Ovary (tissue), 3 donors: ENCODE data around the gene SLC13A5.

Experiments used
- EP300 ChIP-seq: sonication (generic); formaldehyde crosslinking; IDR thresholded peaks from one replicate; pipeline ENCODE4 v1.6.1; 2017; ENCODE audit warnings: antibody characterized with exemption
- POLR2A ChIP-seq: fragments of 450-650 bp; IDR thresholded peaks from one replicate; pipeline ENCODE4 v1.6.1; 2017; ENCODE audit warnings: antibody characterized with exemption, mild to moderate bottlenecking, moderate library complexity
- TF ChIP-seq, protein P1 (sequence below), 3 donors: fragments of 450-650 bp in 2 of 3; fragments of 200-600 bp in 1 of 3; IDR thresholded peaks; one replicate each; pipeline versions ENCODE4 v1.5.1 to v1.8.0; 2016 to 2022; ENCODE audit warnings: antibody characterized with exemption in 3 of 3, mild to moderate bottlenecking in 1 of 3
- donor health status: DM: no; HTN: no; CAD: no.

DNA sequence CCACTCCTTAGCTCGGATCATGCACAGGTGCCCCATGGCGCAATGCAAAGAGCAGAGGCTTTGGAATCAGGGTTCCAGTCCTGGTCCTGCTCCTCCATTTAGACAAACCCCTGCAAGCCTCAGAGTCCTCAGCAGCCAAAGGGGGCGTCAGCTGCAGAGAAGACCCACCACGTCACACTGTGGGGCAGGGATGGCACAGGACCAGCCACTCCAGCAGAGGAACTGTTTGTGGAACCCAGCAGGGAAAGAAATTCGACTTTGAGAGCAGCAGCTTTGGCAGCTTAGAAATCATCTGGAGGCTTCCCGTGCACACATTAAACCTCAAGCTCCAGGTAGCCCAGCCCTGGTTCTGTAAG lies 36.4 kb downstream of the SLC13A5 start:
- TF ChIP-seq, protein P1, sequence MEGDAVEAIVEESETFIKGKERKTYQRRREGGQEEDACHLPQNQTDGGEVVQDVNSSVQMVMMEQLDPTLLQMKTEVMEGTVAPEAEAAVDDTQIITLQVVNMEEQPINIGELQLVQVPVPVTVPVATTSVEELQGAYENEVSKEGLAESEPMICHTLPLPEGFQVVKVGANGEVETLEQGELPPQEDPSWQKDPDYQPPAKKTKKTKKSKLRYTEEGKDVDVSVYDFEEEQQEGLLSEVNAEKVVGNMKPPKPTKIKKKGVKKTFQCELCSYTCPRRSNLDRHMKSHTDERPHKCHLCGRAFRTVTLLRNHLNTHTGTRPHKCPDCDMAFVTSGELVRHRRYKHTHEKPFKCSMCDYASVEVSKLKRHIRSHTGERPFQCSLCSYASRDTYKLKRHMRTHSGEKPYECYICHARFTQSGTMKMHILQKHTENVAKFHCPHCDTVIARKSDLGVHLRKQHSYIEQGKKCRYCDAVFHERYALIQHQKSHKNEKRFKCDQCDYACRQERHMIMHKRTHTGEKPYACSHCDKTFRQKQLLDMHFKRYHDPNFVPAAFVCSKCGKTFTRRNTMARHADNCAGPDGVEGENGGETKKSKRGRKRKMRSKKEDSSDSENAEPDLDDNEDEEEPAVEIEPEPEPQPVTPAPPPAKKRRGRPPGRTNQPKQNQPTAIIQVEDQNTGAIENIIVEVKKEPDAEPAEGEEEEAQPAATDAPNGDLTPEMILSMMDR (IDR thresholded peaks at IDR 0.05), result no peak
- TF ChIP-seq POLR2A, result no peak
- TF ChIP-seq EP300, result no peak
